ENCODE data around the gene C16orf74. TPM values are rescaled to one million over a fixed set of nuclear protein-coding genes. Genes with fewer than 3 reads are reported as not detected.

Gene C16orf74
- polyA plus RNA-seq, 1 donor from 2014 or later: 39.7 TPM

DNA sequence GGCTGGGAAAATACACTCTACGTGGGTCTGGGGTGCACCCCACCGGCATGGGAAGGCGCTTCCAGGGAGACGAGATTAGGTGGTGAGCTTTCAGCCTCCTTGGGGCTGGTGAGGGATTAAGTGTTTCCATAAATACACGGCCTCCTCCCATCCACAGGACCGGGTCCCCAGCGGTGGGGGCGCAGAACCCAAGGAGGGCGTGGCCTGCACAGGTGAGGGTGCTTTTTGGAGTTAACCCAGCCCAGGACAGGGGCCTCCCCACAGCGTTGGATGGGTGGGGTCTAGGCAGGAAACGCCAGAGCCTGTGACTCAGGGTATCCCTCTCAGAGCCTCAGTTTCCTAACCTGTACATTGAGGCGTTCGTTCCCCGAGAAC, 1.1 kb downstream of the C16orf74 start:
- peaks cover 4% of the 10 kb centered on the region for H3K36me3 Mint-ChIP-seq
- H3K4me3 Mint-ChIP-seq: peak overlapping the region; percentile 86 to 99 (median 92)
- H3K27ac Mint-ChIP-seq: peak overlapping the region in 1 of 3 donors; percentile 83
- H3K4me1 Mint-ChIP-seq: peaks cover 49 to 53% (median 53%) of the 10 kb centered on the region in 3 donors
- peaks cover 7% of the 10 kb centered on the region for H3K27me3 Mint-ChIP-seq
- H3K9me3 Mint-ChIP-seq: peaks cover 0 to 2% (median 0%) of the 10 kb centered on the region in 3 donors

DNA sequence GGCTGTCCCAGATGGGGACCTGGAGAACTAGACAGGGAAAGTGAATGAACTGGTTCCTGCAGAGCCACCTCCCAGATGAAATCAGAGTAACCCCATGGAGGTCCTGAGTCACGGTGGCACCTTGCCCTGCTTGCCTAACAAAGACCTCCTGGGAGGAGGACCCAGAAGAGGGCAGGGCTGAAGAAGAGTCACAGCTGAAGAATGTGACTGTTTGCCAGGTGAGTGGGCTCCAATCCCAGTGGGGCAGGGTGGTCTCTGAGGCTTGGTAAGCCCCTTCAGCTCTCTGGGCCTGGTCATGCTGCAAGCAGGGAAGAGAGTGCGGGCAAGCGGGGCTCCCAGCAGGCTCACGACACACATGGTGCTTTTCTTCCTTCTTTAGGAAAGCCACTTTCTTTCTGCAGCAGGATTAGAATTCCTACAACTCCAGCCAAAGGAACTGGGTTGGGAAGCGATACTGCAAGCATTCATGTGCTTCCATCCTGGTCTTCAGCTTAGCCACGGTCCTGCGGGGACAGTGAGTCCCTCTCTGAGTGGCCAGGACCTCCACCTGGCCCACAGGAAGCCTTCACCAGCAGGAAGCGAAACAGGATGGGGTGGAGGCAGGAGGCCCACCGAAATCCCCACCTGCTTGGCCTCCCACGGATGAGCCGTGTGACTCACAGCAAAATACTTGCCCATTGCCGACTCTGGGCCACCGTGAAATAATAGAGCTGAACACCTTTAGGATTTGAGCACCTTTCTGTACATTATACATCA, 4.3 kb downstream of the C16orf74 start:
- peaks cover 3% of the 10 kb centered on the region for H3K27me3 Mint-ChIP-seq

DNA sequence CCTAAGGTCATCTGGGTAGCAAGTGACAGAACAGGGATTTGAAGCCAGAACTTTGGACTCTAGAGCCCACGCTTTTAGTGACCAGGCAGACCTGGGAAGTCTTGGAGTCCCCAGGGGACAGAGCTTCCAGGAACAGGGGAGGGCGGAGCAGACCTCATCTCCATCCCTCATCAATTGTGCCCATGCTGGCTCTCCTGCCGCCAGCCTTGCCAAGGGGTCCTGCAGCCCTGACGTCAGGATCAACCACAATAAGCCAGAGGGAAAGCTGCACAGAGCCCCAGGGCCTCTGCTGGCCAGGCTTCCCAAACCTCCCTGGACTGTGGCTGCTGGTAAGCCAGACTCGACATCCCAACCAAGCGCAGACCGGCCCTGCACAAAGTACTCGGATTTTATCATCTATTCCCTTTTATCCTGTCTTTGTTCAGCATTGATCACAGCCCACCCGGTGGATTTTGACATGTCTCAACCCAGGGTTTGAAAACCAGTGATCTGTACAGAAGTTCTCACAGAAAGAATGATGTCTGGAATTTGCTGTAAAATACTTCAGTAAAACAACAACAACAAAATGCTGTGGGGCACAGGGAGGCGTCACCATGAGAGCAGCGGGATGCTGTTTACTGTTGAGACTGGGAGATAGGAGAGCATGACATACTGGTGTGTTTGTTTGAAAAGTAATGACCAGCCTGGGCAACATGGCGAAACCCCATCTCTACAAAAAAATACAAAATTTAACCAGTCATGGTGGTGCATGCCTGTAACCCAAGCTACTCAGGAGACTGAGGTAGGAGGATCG, 11.8 kb downstream of the C16orf74 start:
- H3K4me1 Mint-ChIP-seq: peaks cover 13 to 22% (median 16%) of the 10 kb centered on the region in 3 donors
- H3K36me3 Mint-ChIP-seq: peaks cover 13% of the 10 kb centered on the region
- no peak overlapping the region for H3K27ac Mint-ChIP-seq
- H3K4me3 Mint-ChIP-seq: peak overlapping the region in 1 of 4 donors; percentile 31
- no peaks in the 10 kb centered on the region for H3K9me3 Mint-ChIP-seq
- no peaks in the 10 kb centered on the region for H3K27me3 Mint-ChIP-seq

More for the DNA sequence above, 4.3 kb downstream of the C16orf74 start:
- Mint-ChIP-seq H3K4me1 (peaks cover 19 to 32% (median 24%) of the 10 kb centered on the region in 3 donors), H3K4me3 (peak overlapping the region; percentile 15 to 87 (median 66)), H3K9me3 (peaks cover 0 to 2% (median 0%) of the 10 kb centered on the region in 3 donors), H3K27ac (peak overlapping the region in 1 of 3 donors; percentile 59), H3K36me3 (peaks cover 12% of the 10 kb centered on the region)

DNA sequence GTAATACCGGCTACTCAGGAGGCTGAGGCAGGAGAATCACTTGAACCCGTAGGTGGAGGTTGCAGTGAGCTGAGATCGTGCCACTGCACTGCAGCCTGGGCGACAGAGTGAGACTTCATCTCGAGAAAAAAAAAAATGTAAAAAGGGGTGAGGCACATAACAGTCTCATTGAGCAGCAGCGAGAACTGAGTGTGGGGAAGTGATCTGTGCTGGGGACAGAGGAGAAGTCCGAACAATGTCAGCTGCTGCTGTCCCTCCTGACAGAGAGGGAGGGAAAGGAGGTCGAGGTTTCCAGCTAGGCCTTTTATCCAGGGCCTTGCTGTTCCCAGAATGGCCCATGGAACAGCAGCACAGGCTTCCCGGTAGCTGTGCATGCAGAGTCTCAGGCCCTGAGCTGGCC, 14.0 kb downstream of the C16orf74 start:
- Mint-ChIP-seq H3K27me3 (no peaks in the 10 kb centered on the region), H3K4me1 (peaks cover 13 to 16% (median 15%) of the 10 kb centered on the region in 3 donors)

DNA sequence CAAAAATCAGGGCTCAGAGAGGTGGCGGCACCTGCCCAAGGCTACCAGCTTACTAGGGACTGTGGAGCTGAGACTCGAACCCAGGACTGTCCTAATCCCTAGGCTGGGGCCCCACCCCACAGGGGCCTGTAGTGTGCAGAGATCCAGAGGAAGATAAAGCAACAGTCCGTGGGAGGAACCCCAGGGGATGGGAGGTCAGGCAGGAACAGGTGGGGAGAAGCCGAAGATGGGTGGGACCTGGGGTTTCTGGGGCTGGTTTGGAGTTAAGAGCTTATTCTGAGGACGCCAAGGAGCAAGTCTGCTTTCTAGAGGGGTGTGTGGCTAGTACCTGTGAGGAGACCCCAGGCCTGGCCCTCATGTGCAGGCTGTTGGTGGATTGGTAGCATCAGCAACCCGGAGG, 14.9 kb downstream of the C16orf74 start:
- Mint-ChIP-seq H3K27me3 (no peaks in the 10 kb centered on the region), H3K9me3 (no peaks in the 10 kb centered on the region), H3K4me1 (peaks cover 13 to 18% (median 16%) of the 10 kb centered on the region in 3 donors), H3K27ac (peak overlapping the region; percentile 63 to 86 (median 84)), H3K36me3 (peaks cover 12% of the 10 kb centered on the region), H3K4me3 (peak overlapping the region in 3 of 4 donors; percentile 63 to 90 (median 85))

More for the DNA sequence above, 14.0 kb downstream of the C16orf74 start:
- H3K9me3 Mint-ChIP-seq: no peaks in the 10 kb centered on the region
- peaks cover 9% of the 10 kb centered on the region for H3K36me3 Mint-ChIP-seq
- peak overlapping the region in 1 of 4 donors; percentile 49 for H3K4me3 Mint-ChIP-seq
- no peak overlapping the region for H3K27ac Mint-ChIP-seq

DNA sequence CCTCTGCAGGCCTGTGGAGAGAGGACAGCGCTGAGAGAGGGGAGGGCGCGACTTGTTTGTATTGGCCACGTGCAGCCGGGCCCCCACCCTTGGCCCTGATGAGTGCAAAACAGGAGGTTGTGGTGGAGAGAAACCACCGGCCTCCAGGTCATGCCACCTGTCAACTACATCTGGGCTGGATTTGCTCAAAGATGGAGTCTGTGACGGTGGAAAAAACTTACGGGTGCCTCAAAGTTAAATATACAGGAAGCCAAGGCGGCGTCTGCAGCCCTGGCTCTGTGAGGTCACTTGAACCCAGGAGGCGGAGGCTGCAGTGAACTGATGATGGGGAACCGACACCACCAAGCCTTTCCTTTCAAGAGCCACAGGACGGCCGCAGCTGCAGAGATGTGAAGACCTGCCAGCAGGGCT, 15.7 kb downstream of the C16orf74 start:
- Mint-ChIP-seq H3K27me3 (no peaks in the 10 kb centered on the region), H3K9me3 (no peaks in the 10 kb centered on the region), H3K4me3 (peak overlapping the region; percentile 59 to 90 (median 74)), H3K4me1 (peaks cover 13 to 18% (median 16%) of the 10 kb centered on the region in 3 donors), H3K36me3 (peaks cover 13% of the 10 kb centered on the region), H3K27ac (peak overlapping the region; percentile 46 to 86 (median 84))

DNA sequence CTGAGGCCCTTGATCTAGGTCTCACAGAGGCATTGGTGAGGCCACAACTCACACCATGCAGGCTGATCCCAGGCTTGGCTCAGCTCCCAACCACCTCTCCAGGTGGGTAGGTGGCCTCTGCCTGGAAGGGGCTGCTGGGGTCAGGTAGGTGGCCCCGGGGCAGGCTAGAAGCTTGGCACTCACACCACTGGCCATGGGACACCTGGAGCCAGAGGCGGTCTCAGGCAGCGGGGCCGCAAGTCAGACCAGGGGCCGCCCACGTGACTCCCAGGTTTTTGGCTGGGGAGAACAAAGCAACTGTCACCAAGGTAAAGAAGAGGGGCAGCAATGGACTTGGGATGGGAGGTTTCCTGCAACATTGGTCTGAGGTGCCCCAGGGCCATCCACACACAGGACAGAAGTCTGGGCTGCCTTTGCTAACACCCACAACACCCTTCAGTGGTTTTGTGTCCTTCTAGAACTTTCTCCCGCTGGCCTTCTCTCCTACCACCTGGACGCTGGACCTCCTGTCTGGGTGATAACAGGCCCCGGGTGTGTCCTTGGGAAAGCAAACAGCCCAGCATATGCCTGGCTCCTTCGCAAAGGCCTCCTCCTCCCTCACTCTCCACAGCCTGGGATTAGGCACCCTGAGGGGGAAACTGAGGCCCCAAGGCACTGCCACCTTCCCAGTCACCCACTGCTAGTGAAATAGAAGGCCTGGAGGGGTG, 16.4 kb downstream of the C16orf74 start:
- Mint-ChIP-seq H3K36me3 (peaks cover 11% of the 10 kb centered on the region), H3K27ac (no peak overlapping the region), H3K4me3 (peak overlapping the region in 1 of 4 donors; percentile 85), H3K9me3 (no peaks in the 10 kb centered on the region), H3K4me1 (peaks cover 13 to 19% (median 16%) of the 10 kb centered on the region in 3 donors), H3K27me3 (no peaks in the 10 kb centered on the region)

DNA sequence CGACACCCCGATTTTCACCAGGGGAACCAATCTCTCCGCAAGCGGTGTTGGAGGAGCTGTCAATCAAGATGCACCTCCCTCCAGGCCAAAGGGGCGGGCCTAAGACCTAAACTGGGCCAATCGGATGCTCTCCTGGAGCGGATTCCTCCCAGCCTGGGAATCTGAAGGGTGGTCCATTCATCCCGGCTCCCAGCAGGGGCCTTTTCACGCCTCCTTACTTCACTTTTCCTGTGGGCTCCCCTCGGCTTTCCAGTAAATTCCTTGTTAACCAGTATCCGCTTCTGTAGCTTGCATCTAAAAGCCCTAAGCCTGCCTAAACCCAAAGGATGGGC, 17.1 kb downstream of the C16orf74 start:
- Mint-ChIP-seq H3K9me3 (no peaks in the 10 kb centered on the region), H3K27ac (no peak overlapping the region), H3K4me3 (peak overlapping the region in 1 of 4 donors; percentile 28), H3K36me3 (peaks cover 8% of the 10 kb centered on the region), H3K4me1 (peaks cover 13 to 20% (median 16%) of the 10 kb centered on the region in 3 donors), H3K27me3 (no peaks in the 10 kb centered on the region)

DNA sequence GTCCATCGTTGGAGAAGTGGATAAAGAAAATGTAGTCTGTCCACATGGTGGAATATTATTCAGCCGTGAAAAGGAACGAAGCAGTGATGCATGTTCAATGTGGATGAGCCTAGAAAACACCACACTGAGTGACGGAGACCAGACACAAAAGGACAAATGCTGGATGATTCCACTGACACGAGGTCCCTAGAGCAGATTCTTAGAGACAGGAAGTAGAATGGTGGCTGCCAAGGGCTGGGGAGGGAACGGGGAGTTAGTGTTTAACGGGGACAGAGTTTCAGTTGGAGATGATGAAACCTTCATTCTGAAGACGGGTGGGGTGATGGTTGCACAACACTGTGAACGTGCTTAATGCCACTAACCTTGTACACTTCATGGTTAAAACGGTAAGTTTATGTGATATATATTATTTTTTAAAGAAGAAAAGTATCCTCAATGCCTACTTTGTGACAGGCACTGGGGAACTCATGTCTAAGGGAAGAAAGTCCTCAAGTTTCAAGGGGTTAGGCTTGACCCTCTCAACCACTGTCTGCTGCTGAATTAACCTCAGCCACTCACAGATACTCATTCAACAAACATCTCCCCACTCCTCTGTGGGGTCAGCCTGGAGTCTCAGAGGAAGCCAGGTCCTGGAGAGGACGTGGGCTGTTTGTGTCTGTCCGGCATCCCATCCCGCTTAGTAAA, 17.6 kb downstream of the C16orf74 start:
- Mint-ChIP-seq H3K36me3 (peaks cover 8% of the 10 kb centered on the region), H3K4me3 (no peak overlapping the region), H3K27me3 (no peaks in the 10 kb centered on the region), H3K27ac (no peak overlapping the region), H3K9me3 (no peaks in the 10 kb centered on the region), H3K4me1 (peaks cover 13 to 20% (median 16%) of the 10 kb centered on the region in 3 donors)

DNA sequence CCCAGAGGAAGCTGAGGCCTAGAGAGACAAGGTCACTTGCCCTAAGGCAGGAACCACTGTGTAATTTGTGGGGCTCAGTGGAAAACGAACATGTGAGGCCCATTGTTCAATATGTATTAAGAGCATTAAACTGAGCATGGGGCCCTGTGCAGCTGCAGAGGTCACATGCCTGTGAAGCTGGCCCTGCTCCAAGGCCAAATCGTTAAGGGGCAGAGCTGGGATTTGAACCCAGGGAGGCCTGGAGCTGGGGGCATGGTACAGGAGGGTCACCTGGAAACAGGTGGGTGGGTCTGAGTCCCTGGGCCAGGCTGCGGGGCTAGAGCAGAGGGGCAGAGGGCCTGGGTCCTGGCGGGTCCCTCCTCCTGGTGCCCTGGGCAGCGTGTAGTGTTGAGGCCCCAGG, 19.7 kb downstream of the C16orf74 start:
- Mint-ChIP-seq H3K27me3 (no peaks in the 10 kb centered on the region), H3K27ac (no peak overlapping the region), H3K4me1 (peaks cover 13 to 17% (median 15%) of the 10 kb centered on the region in 3 donors), H3K9me3 (no peaks in the 10 kb centered on the region), H3K4me3 (no peak overlapping the region), H3K36me3 (peaks cover 10% of the 10 kb centered on the region)

DNA sequence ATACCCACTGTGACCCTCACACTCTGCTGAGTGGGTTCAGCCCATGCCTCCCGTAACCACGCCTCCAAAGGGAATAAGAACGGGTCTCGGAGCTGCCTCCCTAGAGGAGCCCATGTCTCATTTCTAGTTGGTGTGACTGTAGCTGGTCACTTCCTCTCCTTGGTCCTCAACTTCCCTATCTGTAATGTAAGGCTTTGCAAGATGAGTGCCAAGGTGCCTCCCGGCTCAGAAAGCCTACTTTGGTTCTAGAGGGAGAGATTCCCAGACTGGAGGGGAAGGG, 20.8 kb downstream of the C16orf74 start:
- H3K36me3 Mint-ChIP-seq: peaks cover 16% of the 10 kb centered on the region
- no peaks in the 10 kb centered on the region for H3K27me3 Mint-ChIP-seq
- H3K4me1 Mint-ChIP-seq: peaks cover 4 to 6% (median 4%) of the 10 kb centered on the region in 3 donors
- no peaks in the 10 kb centered on the region for H3K9me3 Mint-ChIP-seq
- no peak overlapping the region for H3K4me3 Mint-ChIP-seq
- no peak overlapping the region for H3K27ac Mint-ChIP-seq

DNA sequence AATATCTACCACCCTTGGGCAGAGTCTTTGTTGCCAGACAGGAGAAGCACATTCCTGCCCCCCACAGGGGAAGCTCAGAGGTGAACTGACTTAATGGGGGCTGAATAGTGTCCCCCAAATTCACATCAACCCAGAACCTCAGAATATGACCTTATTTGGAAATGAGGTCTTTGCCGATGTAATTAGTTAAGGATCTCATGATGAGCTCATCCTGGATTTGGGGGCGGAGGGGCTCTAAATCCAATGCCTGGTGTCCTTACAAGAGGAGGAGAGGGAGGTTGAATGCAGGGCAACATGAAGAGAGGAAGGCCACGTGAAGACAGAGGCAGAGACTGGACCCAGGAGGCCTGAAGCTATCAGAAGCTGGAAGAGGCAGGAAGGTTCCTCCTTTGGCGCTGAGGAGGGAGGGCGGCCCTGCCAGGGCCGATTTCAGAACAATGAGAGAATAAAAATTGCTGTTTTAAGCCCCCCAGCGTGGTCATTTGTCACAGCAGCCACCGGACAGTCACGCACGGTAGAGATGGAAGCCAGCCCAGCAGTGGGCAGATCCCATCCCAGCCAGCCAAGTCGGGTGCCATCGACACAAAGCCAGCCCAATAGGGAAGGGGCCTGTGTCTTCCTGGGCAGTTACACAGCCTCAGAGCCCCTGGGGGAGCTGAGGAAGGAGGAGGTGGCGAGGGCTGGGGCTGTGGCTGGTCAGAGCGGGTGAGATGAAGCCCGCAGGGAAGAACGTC, 21.3 kb downstream of the C16orf74 start:
- Mint-ChIP-seq H3K36me3 (peaks cover 16% of the 10 kb centered on the region), H3K9me3 (no peaks in the 10 kb centered on the region), H3K27ac (peak overlapping the region in 1 of 3 donors; percentile 87), H3K27me3 (no peaks in the 10 kb centered on the region), H3K4me3 (no peak overlapping the region), H3K4me1 (peaks cover 0 to 4% (median 0%) of the 10 kb centered on the region in 3 donors)

DNA sequence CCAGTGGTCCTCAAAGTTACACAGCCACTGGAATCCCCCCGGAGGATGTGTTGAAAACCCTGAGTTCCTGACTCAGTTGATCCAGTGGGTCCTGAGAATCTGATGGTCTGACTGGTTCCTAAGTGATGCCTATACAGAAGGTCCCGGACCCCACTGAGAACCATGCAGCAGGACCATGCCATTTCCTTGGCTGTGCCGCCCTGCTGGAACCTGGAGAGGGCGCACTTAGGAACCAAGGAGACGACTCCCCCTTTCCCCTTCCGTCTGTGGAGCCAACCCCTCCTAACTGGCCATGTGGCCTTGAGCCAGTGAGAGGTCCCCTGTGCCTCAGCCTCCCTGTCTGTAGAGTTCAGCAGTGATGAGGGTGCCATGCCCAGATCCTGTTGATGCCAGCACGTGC, 22.0 kb downstream of the C16orf74 start:
- Mint-ChIP-seq H3K36me3 (peaks cover 16% of the 10 kb centered on the region), H3K4me1 (peaks cover 0 to 4% (median 0%) of the 10 kb centered on the region in 3 donors), H3K27me3 (no peaks in the 10 kb centered on the region), H3K4me3 (no peak overlapping the region), H3K27ac (no peak overlapping the region), H3K9me3 (no peaks in the 10 kb centered on the region)

DNA sequence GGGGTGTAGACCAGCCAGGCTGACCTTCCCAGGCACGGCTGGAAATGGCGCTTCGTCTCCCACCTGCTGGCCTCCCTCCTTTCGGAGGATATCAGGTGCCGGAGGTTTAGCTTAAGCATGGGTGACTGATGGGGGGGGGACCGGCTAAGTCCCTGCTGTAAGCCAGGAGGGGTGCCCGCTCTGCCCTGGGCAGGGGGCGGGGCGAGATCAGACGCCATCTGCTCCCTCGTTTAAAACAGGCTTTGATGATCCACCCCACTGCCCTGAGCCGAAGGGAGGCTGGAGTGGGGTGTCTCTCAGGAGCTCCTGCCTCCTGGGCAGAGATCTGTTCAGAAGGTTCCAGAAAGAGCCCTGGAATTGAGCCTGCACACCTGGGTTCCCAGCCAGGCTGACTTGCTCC, 26.0 kb downstream of the C16orf74 start:
- peaks cover 0 to 1% (median 0%) of the 10 kb centered on the region in 3 donors for H3K4me1 Mint-ChIP-seq
- no peak overlapping the region for H3K4me3 Mint-ChIP-seq
- peaks cover 10% of the 10 kb centered on the region for H3K36me3 Mint-ChIP-seq
- no peaks in the 10 kb centered on the region for H3K27me3 Mint-ChIP-seq
- no peak overlapping the region for H3K27ac Mint-ChIP-seq
- no peaks in the 10 kb centered on the region for H3K9me3 Mint-ChIP-seq
